Mesothelial cell of epicardium (in vitro differentiated cells): ENCODE results near the gene FAM25G. TPM values are rescaled to one million over a fixed set of nuclear protein-coding genes. Genes with fewer than 3 reads are reported as not detected.
"Not testable (repeated sequence)": the region's sequence is repeated elsewhere in the genome, so short reads cannot be mapped to it uniquely, and the experiment has no call there.

Experiments used
- DNase-seq, 2 experiments: peaks; one replicate each; pipeline ENCODE4 v3.0.0; 2021; ENCODE audit warnings: low spot score in 2 of 2; ENCODE audit not compliant: unreplicated experiment in 2 of 2
- H3K27ac Mint-ChIP-seq: 2 replicates; pipeline ENCODE4 v1.8.0; 2021; ENCODE audit warnings: mixed read lengths
- H3K27me3 Mint-ChIP-seq: 2 replicates; pipeline ENCODE4 v1.8.0; 2021; ENCODE audit warnings: low read depth, mixed read lengths
- H3K36me3 Mint-ChIP-seq: 2 replicates; pipeline ENCODE4 v1.8.0; 2021; ENCODE audit warnings: mixed read lengths
- H3K4me1 Mint-ChIP-seq: 2 replicates; pipeline ENCODE4 v1.8.0; 2021; ENCODE audit warnings: mixed read lengths
- H3K4me3 Mint-ChIP-seq: 2 replicates; pipeline ENCODE4 v1.8.0; 2021; ENCODE audit warnings: mild to moderate bottlenecking, moderate library complexity, mixed read lengths
- H3K9me3 Mint-ChIP-seq: 2 replicates; pipeline ENCODE4 v1.8.0; 2021; ENCODE audit warnings: mixed read lengths
- CTCF ChIP-seq: fragments of 200-600 bp; sonication (generic); IDR thresholded peaks from one replicate; pipeline ENCODE4 v1.5.0; 2021; ENCODE audit warnings: antibody characterized with exemption; ENCODE audit not compliant: unreplicated experiment
- total RNA-seq: library from RNA; stranded (reverse); gene quantifications from 3 replicates; pipeline ENCODE4 v1.2.1, GENCODE V29; 2021

Gene FAM25G
- total RNA-seq, 1 donor from 2014 or later, result not detected

GRCh38 chr10:47458466-47459154, 32.9 kb downstream of the FAM25G start:
- Mint-ChIP-seq H3K9me3 (no peaks in the 10 kb centered on the region), H3K27ac (no peak overlapping the region), H3K4me1 (peaks cover 8% of the 10 kb centered on the region), H3K4me3 (no peak overlapping the region), H3K36me3 (no peaks in the 10 kb centered on the region), H3K27me3 (peaks cover 4% of the 10 kb centered on the region)
- TF ChIP-seq CTCF, result no peak
- DNase-seq, result peak in 1 of 2 experiments; percentile 6

- peaks cover 4% of the 10 kb centered on the region for H3K27me3 Mint-ChIP-seq
- no peak overlapping the region for H3K4me3 Mint-ChIP-seq
- peak in 1 of 2 experiments; percentile 11 for DNase-seq
- no peak for TF ChIP-seq CTCF
- H3K4me1 Mint-ChIP-seq, result peaks cover 9% of the 10 kb centered on the region
- no peak overlapping the region for H3K27ac Mint-ChIP-seq
- H3K9me3 Mint-ChIP-seq, result no peaks in the 10 kb centered on the region
- no peaks in the 10 kb centered on the region for H3K36me3 Mint-ChIP-seq
Measured at GRCh38 chr10:47457826-47458225, 33.7 kb downstream of the FAM25G start.

- no peaks in the 10 kb centered on the region for H3K9me3 Mint-ChIP-seq
- peak in 1 of 2 experiments; percentile 33 for DNase-seq
- no peak for TF ChIP-seq CTCF
- H3K36me3 Mint-ChIP-seq, result no peaks in the 10 kb centered on the region
- H3K27me3 Mint-ChIP-seq, result peaks cover 4% of the 10 kb centered on the region
- no peak overlapping the region for H3K27ac Mint-ChIP-seq
- H3K4me1 Mint-ChIP-seq, result peaks cover 11% of the 10 kb centered on the region
- H3K4me3 Mint-ChIP-seq, result no peak overlapping the region
Measured at GRCh38 chr10:47457528-47457820, 34.0 kb downstream of the FAM25G start.

- Mint-ChIP-seq H3K4me3 (no peak overlapping the region), H3K27me3 (peaks cover 4% of the 10 kb centered on the region), H3K36me3 (no peaks in the 10 kb centered on the region), H3K4me1 (peaks cover 14% of the 10 kb centered on the region), H3K27ac (no peak overlapping the region), H3K9me3 (no peaks in the 10 kb centered on the region)
- TF ChIP-seq CTCF, result no peak
- no peak for DNase-seq
Measured at GRCh38 chr10:47456794-47457527, 34.5 kb downstream of the FAM25G start.

- Mint-ChIP-seq H3K9me3 (no peaks in the 10 kb centered on the region), H3K4me3 (no peak overlapping the region), H3K4me1 (peaks cover 13% of the 10 kb centered on the region), H3K27me3 (peaks cover 4% of the 10 kb centered on the region), H3K36me3 (no peaks in the 10 kb centered on the region), H3K27ac (no peak overlapping the region)
- TF ChIP-seq CTCF, result no peak
- DNase-seq, result no peak
Measured at GRCh38 chr10:47456079-47456785, 35.3 kb downstream of the FAM25G start.

- not testable (repeated sequence) for DNase-seq, H3K36me3 Mint-ChIP-seq, H3K27me3 Mint-ChIP-seq, H3K4me3 Mint-ChIP-seq, H3K4me1 Mint-ChIP-seq, H3K9me3 Mint-ChIP-seq, H3K27ac Mint-ChIP-seq
Measured at GRCh38 chr10:47455350-47456078, 36.0 kb downstream of the FAM25G start.
